Heart left ventricle (tissue), 16 donors: ENCODE results near the gene PPP1R9B. TPM values are rescaled to one million over a fixed set of nuclear protein-coding genes. Genes with fewer than 3 reads are reported as not detected.
A peak's percentile ranks its signal among the peaks of the same experiment; 100 is the strongest.

Experiments
- ATAC-seq, 4 donors: fragments of 200-7000 bp; cut with Tn5 transposase; one replicate each; pipeline ENCODE4 v1.9.1; 2020 to 2022; ENCODE audit warnings: moderate library complexity in 4 of 4, mild to moderate bottlenecking in 3 of 4, moderate number of reproducible peaks in 1 of 4
- DNase-seq, 5 donors: peaks; one replicate each; pipeline ENCODE4 v3.0.0-alpha.2; 2020
- H3K27ac ChIP-seq, 12 donors: fragments of 200-600 bp; sonication (generic) in 4 of 12; one replicate each; pipeline versions ENCODE4 v1.5.0 to v1.8.0; 2016 to 2022; ENCODE audit warnings: mild to moderate bottlenecking in 2 of 12
- H3K27me3 ChIP-seq, 9 donors: fragments of 200-600 bp; sonication (generic) in 2 of 9; one replicate each; pipeline versions ENCODE4 v1.5.1 to v1.8.0; 2016 to 2022; ENCODE audit warnings: mild to moderate bottlenecking in 3 of 9
- H3K36me3 ChIP-seq, 9 donors: fragments of 200-600 bp; sonication (generic) in 2 of 9; one replicate each; pipeline versions ENCODE4 v1.5.0 to v1.8.0; 2018 to 2022; ENCODE audit warnings: mild to moderate bottlenecking in 2 of 9
- H3K4me1 ChIP-seq, 12 donors: fragments of 200-600 bp; sonication (generic) in 4 of 12; one replicate each; pipeline versions ENCODE4 v1.5.0 to v1.8.0; 2016 to 2022; ENCODE audit warnings: mild to moderate bottlenecking in 3 of 12
- H3K4me3 ChIP-seq, 12 donors: fragments of 200-600 bp; sonication (generic) in 4 of 12; one replicate each; pipeline versions ENCODE4 v1.5.0 to v1.8.0; 2017 to 2022; ENCODE audit warnings: mild to moderate bottlenecking in 9 of 12, moderate library complexity in 4 of 12
- H3K9me3 ChIP-seq, 12 donors: fragments of 200-600 bp; sonication (generic) in 4 of 12; one replicate each; pipeline versions ENCODE4 v1.5.0 to v1.8.0; 2016 to 2022; ENCODE audit warnings: mild to moderate bottlenecking in 1 of 12
- CTCF ChIP-seq, 12 donors: fragments of 200-600 bp; sonication (generic) in 4 of 12; IDR thresholded peaks; one replicate each; pipeline versions ENCODE4 v1.5.0 to v1.8.0; 2018 to 2022; ENCODE audit warnings: antibody characterized with exemption in 12 of 12, mild to moderate bottlenecking in 5 of 12
- POLR2A ChIP-seq, 2 donors: fragments of 450-650 bp; IDR thresholded peaks; one replicate each; pipeline ENCODE4 v1.6.1; 2017; ENCODE audit warnings: antibody characterized with exemption in 2 of 2, mild to moderate bottlenecking in 2 of 2, moderate library complexity in 2 of 2
- WGBS, 4 donors: extraction: QIAGEN DNeasy Blood & Tissue Kit in 2 of 4; methylation state at CpG; one replicate each; pipeline versions ENCODE4 v1.1.5 to v1.1.7; 2013 to 2018; 5-methylcytosine and 5-hydroxymethylcytosine counted together
- intact Hi-C, 10 donors: fragments of 100-400 bp; cut with DNase I; formaldehyde crosslinking; loops; one replicate each; pipeline versions ENCODE4 v1.11.1 to v1.14.2; 2022
- polyA plus RNA-seq, 2 donors: library from polyadenylated mRNA; stranded (reverse); fragments of 200-250 nt; gene quantifications; one replicate each; pipeline ENCODE4 v1.2.3, GENCODE V29; 2013
- total RNA-seq, 9 donors: library from RNA; depleted of rRNA in 2 of 9; stranded (reverse); fragments of >200 nt in 2 of 9; fragmentation: NEBNext Ultra II Directional in 3 of 9; extraction: Animal tissue kit (Norgen Biotek cat#: 25700) in 3 of 9; gene quantifications; one replicate each; pipeline versions ENCODE4 v1.1.0 to v1.2.4, GENCODE V29; 2016 to 2023
- donor health status: ischemic (EF 13 %, LVEDD 7.1; RV severe dilation, severe dysfunction).
- donor health status: healthy with polysubstance abuse.
- donor health status: DM: no; HTN: yes; CAD: no.
- donor health status: DM: no; HTN: no; CAD: no.
- donor health status: ischemic (EF 25% LVEDD 6.9; RV normal size, moderate dysfunction).
- donor health status: ischemic (EF 25% LVEDD 5.7; RV mildly dilated, moderate dysfunction).
- donor health status: healthy.
- donor health status: DM: yes; HTN: yes; CAD: no.
- donor health status: ischemic (EF 35%, LVEDD 5.7; RV mildly dilated, moderate dysfunction).
- donor health status: nonischemic (EF 11% LVEDD 7.7; RV severe dilation, severe dysfunction).
- donor health status: DM: yes; HTN: yes; CAD: no.
- donor health status: PGD.
- donor health status: ischemic (EF 29% LVEDD 5.4; RV normal size, mild dysfunction).
- donor health status: nonischemic (EF 23%, LVEDD 6.1; RV moderate dilation, normal function).

The PPP1R9B gene
- total and polyA plus RNA-seq, 11 donors: 17.0 to 55.9 (median 31.3) TPM

GRCh38 chr17:50161911-50162288 lies 11.4 kb upstream of the PPP1R9B start:
- intact Hi-C loops: loop anchor here in 9 of 10 donors (1.0 to 10.0 kb wide), 9 partner anchors 21 to 70 kb away; partner anchors contain the start of gene PDK2 (in 2 of the 9)
- 49 to 55% (median 52%) methylated on average over 16 of the region's 16 CpGs for WGBS, 4 donors
- DNase-seq (peak in 1 of 5 donors; percentile 11), ATAC-seq (no peak)
- Histone ChIP-seq H3K27me3 (no peaks in the 10 kb centered on the region), H3K4me1 (peaks cover 0 to 42% (median 22%) of the 10 kb centered on the region in 12 donors), H3K9me3 (no peaks in the 10 kb centered on the region), H3K4me3 (peak overlapping the region in 8 of 12 donors; percentile 51 to 70 (median 66)), H3K27ac (peak overlapping the region in 4 of 12 donors; percentile 69 to 83 (median 80)), H3K36me3 (no peaks in the 10 kb centered on the region)
- TF ChIP-seq CTCF (IDR thresholded peaks at IDR 0.05): no peak
- TF ChIP-seq POLR2A (IDR thresholded peaks at IDR 0.05): no peak

- DNase-seq (peak; percentile 92 to 96 (median 94)), ATAC-seq (peak; percentile 79 to 87 (median 86))
- Histone ChIP-seq H3K9me3 (no peaks in the 10 kb centered on the region), H3K4me3 (peak overlapping the region; percentile 27 to 70 (median 62)), H3K36me3 (no peaks in the 10 kb centered on the region), H3K27me3 (no peaks in the 10 kb centered on the region), H3K4me1 (peaks cover 0 to 42% (median 22%) of the 10 kb centered on the region in 12 donors), H3K27ac (peak overlapping the region; percentile 10 to 83 (median 72))
- intact Hi-C loops: loop anchor here in 9 of 10 donors (1.0 to 10.0 kb wide), 9 partner anchors 20 to 69 kb away; partner anchors contain the start of gene PDK2 (in 2 of the 9)
- 0 to 1% (median 1%) methylated on average over 34 to 53 of the region's 53 CpGs for WGBS, 4 donors
- TF ChIP-seq POLR2A (IDR thresholded peaks at IDR 0.05): peak in 1 of 2 donors; percentile 59
- TF ChIP-seq CTCF (IDR thresholded peaks at IDR 0.05): peak; percentile 83 to 99 (median 95)
Measured at GRCh38 chr17:50161023-50161910, 10.8 kb upstream of the PPP1R9B start.

- no peaks in the 10 kb centered on the region for H3K27me3 ChIP-seq
- no peak overlapping the region for H3K27ac ChIP-seq
- H3K4me1 ChIP-seq: peaks cover 0 to 51% (median 36%) of the 10 kb centered on the region in 12 donors
- H3K9me3 ChIP-seq: no peaks in the 10 kb centered on the region
- ATAC-seq (no peak), DNase-seq (no peak)
- no peaks in the 10 kb centered on the region for H3K36me3 ChIP-seq
- H3K4me3 ChIP-seq: no peak overlapping the region
- intact Hi-C loops: no loop called here
- whole genome bisulfite sequencing, 4 donors: 52 to 60% (median 58%) methylated on average over 4 of the region's 4 CpGs
- TF ChIP-seq CTCF (IDR thresholded peaks at IDR 0.05): no peak
- no peak for TF ChIP-seq POLR2A (IDR thresholded peaks at IDR 0.05)
Measured at GRCh38 chr17:50157891-50158290, 7.4 kb upstream of the PPP1R9B start.
